Measurements from ENCODE around the gene CRYBB1.
"Not testable (repeated sequence)": the region's sequence is repeated elsewhere in the genome, so short reads cannot be mapped to it uniquely, and the experiment has no call there.

Gene CRYBB1

DNA sequence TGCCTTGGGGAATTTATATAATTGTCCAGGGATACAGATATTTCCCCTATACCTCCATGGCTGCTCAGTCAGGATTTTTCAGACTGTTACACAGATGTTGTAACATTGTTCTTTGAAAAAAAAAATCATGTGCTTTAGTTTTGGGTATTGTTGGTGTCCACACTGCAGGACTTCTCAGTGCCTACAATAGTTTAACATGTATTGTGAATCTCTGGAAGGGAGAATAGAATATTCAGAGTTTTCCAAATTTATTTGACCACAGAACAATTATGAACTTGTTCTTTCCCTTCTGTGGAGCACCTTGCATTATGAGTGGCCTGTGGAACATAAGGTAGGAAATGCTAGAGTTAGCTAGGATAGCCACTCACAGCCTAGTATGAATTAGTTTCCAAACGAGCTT, 18.5 kb upstream of the CRYBB1 start:
- DNase-seq, result no peak

DNA sequence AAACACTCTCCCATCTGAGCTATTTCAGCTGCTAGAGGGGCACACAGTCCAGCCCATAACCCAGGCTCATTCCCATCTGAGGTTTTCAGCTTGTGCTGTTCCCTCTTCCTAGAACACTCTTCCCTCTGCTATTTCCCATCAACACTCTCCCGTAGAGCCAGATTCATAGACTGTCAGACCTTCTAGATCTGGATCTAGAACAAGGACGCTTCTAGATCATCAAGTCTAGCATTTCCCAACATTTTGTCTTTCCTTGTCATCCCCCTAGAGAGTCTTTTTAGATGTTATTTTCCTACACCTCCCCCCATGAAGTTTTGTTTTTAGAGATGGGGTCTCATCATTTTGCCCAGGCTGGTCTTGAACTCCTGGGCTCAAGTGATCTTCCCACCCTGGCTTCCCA, 17.3 kb upstream of the CRYBB1 start:
- DNase-seq, result no peak

DNA sequence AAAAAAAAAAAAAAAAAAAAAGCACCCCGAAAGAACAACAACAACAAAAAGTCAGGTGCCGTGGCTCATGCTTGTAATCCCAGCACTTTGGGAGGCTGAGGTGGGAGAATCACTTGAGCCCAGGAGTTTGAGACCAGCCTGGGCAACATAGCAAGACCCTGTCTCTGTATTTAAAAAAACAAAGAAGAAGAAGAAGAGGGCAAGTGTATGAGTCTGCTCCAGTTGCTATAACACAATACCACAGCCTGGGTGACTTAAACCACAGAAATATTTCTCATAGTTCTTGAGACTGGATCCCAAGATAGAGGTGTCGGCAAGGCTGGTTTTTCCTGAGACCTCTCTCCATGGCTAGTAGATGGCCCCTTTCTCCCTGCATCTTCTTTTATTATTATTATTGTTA, 16.4 kb upstream of the CRYBB1 start:
- DNase-seq, result no peak

DNA sequence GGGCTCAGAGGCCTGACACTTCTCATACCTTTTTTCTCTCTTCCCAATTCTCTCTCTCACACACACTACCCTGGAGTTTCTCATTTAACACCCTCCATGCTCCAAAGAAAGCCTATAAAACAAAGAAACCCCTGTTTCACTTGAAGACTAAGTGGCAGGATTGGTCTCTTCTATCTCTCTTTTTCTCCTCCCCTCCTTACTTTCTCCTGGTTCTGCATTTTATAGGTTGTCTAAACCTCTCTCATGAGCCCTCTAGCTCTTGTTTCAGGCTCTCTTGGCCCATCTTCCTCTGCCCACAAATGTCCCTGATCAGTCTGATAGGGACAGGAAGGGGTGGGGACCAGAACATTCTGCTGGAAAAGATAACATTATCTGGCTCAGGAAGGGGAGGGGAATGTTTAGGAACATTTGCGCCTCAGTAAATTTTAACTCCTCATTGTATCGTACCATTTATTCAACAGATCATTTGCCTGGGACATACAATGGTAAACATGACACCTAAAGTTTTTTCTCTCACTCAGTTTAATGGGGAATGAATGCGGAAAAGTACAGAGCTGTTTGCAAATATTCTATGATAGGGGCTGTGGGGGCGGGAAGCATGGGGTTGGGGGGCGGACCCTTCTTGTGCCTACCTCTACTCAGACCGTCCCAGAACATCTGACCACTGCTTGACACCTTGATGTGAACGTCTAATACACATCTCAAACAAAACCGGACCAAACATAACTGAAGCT, 14.8 kb upstream of the CRYBB1 start:
- DNase-seq, result no peak

DNA sequence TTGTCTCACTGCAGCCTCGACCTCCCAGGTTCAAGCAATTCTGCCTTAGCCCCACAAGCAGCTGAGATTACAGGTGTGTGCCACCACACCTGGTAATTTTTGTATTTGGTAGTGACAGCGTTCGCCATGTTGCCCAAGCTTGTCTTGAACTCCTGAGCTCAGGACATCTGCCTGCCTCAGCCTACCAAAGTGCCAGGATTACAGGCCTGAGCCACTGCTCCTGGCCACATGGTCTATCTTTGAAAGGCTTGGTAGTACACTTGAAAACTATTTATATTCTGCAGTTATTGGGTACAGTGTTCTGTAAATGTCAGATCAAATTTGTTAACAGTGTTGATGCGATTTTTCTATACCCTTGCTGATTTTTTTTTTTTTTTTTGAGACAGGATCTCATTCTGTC, 13.5 kb upstream of the CRYBB1 start:
- DNase-seq, result no peak

DNA sequence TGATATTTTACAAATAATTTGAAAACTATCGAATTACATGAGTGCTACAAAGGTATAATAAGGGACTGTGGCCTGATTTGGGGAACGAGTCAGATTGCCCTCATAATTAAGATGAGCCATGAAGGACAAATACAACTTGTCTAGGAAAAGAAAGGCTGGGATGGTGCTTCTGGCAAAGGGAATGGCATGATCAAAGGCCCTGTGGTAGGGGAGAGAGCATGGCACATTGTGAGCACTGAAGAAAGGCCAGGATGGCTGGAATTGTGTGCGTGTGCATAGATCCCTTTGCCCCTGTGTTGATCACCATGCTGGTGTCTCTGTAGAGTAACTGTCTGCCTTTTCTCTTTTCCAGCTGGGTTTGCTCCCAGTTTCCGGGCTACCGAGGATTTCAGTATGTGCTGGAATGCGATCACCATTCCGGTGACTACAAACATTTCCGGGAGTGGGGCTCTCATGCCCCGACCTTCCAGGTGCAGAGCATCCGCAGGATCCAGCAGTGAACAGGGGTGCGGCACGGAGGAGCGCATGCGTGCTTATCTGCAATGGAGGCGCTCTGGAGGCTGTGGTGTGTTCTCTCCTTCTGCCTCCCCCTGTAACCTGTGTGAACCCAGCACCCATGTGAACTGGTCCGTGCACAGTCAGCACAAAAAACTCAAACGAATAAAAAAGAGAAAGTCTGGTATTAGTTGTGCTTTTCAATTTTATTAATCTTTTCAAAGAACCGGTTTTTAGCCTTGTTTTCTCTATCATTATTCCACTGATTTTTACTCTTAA, 12.3 kb upstream of the CRYBB1 start:
- DNase-seq, result no peak

GRCh38 chr22:26624803-26625202, 7.0 kb upstream of the CRYBB1 start:
- DNase-seq, result no peak

DNA sequence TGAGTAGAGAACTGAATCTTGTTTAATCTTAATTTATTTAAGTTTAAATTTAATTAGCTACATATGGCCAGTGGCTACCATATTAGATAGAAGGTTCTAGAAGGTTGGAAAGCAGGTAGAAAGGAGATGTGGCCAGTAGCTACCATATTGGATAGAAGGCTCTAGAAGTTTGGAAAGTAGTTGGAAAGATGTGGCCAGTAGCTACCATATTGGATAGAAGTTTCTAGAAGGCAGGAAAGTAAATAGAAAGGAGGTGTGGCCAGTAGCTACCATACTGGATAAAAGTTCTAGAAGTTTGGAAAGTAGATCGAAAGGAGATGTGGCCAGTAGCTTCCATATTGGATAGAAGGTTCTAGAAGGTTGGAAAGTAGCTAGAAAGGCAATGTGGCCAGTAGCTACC, 6.2 kb upstream of the CRYBB1 start:
- no peak for DNase-seq

- DNase-seq, result no peak
These were observed 3.8 kb upstream of the CRYBB1 start, which contains the start of gene CRYBA4 for GRCh38 chr22:26621663-26622062. Gene CRYBA4 (plus strand): TSS chr22:26621963. CDS start chr22:26622597, 634 bp downstream.

DNA sequence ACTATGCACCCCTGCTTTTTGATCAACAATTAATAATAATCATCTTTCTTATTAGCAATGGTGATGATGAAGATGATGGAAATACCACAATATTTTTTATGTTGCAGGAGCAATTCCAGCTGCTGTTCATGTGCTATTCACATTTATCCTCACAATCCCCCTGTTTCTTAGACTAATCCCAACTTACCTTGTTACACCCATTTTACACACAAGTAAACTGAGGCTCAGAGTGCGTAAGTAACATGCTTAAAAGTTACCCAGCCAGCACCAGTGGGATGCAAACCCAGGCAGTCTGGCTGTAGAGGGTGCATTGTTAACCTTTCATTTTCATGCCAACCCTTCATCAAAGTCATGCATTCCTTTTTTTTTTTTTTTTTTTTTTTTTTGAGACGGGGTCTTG, 2.4 kb upstream of the CRYBB1 start:
- DNase-seq, result no peak

DNA sequence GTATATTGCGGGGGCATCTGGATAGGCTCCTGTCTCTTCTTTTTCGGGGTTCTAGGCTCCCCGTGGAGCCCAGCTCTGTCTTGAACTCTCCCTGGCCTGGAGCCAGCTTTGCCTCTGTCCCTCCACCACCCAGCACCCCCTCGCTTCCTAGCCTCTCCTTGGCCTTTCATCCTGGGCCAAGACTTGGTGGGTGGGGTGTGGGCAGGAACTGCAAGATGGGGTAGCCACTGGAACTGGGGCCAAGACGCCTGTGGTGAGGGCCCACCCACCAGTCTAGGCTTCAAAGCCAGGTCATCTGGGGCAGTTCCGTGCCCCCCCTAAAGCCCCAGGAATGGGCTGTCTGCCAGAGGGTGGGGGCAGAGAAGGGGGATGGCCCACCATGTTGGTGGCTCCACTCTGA, 1.7 kb upstream of the CRYBB1 start:
- DNase-seq, result no peak

DNA sequence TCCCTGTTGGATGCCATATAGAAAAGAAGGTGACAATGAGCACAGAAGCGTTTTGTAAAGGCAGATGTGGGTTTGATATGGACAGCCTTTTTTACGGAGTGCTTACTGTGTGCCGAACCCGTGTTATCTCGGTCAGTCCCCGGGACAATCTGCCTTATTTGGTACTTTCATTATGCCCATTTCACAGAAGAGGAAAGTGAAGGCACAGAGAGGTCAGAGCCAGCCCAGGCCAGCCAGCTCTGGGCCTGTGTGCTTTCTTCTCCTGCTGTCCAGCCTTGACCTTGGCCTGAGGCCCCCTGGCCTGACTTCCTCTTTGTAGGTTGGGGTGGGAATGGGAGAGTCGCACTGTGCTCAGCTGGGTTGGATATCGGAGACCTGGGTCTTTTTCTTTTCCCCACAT, 628 bp upstream of the CRYBB1 start:
- no peak for DNase-seq

DNA sequence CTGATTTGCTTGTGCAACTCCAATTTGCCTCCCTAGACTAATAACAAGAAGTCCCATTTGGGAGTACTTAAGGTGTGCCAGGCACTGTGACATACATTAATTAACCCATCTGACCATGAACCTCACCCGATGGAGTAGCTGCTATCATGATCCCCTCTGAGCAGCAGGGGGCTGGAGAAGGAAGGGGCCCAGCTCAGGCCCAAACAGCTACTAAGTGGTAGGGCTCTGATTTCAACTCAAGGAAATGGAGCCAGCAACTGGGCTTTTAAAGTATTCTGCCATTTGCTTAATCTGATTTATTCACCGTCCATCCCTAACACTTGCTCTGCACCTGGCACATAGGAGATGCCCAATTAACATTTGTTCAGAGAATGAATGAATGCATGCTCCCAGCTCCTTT, 1.2 kb downstream of the CRYBB1 start:
- DNase-seq, result no peak

GRCh38 chr22:26615830-26616435, 1.9 kb downstream of the CRYBB1 start:
- no peak for DNase-seq

DNA sequence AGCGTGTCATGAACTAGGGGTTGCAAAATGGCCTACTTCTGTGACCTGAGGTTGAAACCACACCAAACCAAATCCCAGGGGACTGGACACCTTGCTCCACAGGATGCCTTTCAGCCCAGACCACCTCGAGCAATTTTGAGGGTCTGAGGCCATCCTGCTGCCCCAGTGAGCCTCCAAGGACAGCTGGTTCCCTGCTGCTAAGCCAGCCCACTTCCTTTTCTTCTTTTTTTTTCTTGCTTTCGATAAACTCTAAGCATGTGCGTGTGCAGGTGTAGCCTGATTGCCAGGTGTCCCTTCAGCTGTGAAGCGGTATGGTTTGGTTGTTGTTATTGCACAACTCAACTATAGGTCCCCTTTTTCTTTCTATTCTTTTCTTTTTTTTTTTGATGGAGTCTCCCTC, 2.7 kb downstream of the CRYBB1 start:
- DNase-seq, result no peak

DNA sequence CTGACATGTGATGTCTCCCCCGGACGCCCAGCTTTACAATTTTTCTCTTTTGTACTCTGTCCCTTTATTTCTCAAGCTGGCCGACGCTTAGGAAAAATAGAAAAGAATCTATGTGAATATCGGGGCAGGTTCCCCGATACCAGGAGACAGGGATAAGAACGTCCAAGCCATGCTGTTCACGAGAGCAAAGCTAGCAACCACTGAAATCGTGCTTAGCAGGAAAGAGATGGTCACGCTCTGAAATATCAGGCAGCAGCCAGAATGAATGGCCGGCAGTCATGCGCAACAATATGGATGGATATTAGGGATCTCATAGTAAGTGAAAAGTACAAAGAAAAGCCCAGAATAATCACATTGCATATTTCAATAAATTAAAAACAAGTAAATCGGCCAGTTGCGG, 3.5 kb downstream of the CRYBB1 start:
- no peak for DNase-seq

DNA sequence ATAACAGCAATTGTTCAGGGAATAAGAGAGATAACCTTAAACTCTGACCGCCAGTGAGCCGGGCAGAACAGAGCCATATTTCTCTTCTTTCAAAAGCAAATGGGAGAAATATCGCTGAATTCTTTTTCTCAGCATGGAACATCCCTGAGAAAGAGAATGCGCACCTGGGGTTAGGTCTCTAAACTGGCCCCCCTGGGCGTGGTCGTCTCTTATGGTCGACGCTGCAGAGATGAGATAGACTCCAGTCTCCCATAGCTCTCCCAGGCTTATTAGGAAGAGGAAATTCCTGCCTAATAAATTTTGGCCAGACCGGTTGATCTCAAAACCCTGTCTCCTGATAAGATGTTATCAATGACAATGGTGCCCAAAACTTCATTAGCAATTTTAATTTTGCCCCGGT, 4.1 kb downstream of the CRYBB1 start:
- DNase-seq, result not testable (repeated sequence)

DNA sequence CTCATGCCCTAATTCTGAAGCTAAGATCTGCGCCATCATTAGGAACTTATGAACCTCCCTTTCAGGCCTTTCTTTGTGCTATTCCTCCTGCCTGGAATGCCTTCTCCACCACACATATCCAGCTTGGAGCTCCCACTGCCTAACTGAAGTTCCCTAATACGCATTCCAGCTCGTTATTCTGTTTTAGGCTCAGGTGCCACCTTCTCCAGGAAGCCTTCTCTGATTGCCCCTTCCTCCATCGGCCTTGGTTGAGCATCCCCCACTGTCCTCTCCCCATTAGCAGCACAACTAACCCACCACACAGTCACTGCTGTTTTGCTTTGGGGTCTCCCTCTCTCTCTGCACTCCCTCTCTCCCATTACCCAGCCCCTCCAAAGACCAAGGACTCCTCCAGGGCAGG, 5.2 kb downstream of the CRYBB1 start:
- DNase-seq, result no peak

- no peak for DNase-seq
These were observed 6.8 kb downstream of the CRYBB1 start for GRCh38 chr22:26610996-26611395.

DNA sequence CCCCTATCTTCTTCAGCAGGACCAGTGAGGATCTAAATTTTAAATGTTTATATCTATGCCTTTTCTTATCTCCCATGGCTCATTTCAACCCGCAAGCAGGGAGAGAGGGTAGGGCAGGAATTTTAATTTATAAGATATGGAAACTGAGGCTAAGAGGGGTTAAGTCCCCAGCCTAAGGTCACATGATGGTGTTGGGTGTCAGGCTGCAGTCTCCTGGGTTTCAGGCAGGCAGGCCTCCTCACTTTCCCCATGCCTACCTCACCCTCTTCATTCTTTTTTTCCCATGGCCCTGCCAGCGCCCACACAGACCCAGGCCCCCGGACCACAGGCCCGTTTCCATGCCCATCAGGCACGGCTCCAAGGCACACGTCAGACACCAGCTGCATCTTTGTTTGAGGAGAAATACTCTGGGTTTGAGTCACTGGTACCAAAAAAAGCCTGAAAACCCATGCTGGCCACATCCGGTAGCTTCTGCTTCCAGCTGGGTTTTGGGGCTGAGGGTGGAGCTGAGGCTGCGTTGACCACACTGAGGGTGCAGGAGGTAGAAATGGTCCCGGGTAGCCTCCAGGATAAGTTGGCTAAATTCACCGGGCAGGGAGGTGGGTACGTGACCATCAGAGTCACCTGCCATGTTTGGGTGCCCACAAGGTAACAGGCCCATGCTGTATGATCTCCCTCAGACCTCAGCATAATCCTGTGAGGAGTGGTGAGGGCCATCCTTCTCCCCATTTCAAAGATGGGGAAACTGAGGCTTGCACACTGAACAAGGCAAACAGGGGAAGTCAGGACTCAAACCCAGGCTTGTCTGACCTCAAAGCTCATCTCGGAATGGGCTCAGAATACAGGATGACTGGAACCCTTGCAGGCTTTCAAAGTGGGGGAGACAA, 7.5 kb downstream of the CRYBB1 start:
- peak; percentile 61 to 78 (median 66) for DNase-seq

GRCh38 chr22:26609287-26609686, 8.5 kb downstream of the CRYBB1 start:
- DNase-seq, result no peak

DNA sequence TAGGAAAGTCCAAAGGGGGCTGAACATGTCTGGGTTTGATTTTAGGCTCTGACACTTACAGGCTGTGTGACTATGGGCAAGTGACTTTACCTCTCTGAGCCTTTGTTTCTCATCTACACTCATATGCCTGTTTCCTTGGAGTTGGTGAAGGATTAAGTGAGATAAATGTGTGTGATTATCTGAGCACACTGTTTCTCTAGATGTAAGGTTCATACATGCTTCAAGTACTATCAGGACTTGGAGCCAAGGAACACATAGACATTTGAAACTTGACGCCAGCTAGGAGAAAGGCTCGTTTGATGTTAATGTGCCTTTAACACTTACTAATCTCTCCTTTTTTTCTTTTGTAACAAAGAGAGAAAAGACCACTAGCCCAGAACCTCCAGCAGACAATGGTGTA, 9.7 kb downstream of the CRYBB1 start:
- no peak for DNase-seq

DNA sequence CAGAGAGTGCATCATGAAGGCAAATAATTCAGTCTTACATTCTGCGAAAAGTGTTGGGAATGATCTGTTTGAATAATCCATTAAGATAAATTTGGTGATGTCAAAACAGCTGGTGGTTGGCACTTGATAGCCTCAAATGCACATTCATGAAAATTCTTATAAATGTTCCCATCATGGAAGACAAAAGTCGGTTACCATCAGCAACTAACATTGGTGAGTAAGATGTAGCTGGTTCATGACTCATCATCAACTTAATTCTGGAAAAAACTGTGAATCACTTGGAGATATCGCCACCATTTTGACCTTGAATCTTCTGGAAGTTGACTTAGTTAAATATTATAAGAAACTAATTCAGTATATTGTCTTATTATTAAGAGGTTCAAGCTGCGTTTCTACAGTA, 11.2 kb downstream of the CRYBB1 start:
- DNase-seq, result peak in 1 of 4 experiments; percentile 43
